Uterus (tissue), 4 donors: ENCODE data around the gene TNFAIP8L1. TPM values are rescaled to one million over a fixed set of nuclear protein-coding genes. Genes with fewer than 3 reads are reported as not detected.

Experiments
- DNase-seq, 2 donors: peaks; one replicate each; pipeline ENCODE4 v3.0.0-alpha.2; 2019 to 2020
- H3K27ac ChIP-seq, 2 donors: fragments of 200-600 bp; sonication (generic); 1 replicate in 1 of 2; 2 replicates in 1 of 2; pipeline ENCODE4 v1.5.1; 2016 to 2018
- H3K27me3 ChIP-seq, 2 donors: fragments of 200-600 bp; sonication (generic); one replicate each; pipeline ENCODE4 v1.5.1; 2018 to 2019; ENCODE audit warnings: control low read depth in 1 of 2
- H3K36me3 ChIP-seq, 2 donors: fragments of 200-600 bp; sonication (generic); one replicate each; pipeline ENCODE4 v1.5.1; 2019; ENCODE audit warnings: control low read depth in 1 of 2
- H3K4me1 ChIP-seq, 2 donors: fragments of 200-600 bp; sonication (generic); one replicate each; pipeline ENCODE4 v1.5.1; 2018 to 2019; ENCODE audit warnings: control low read depth in 1 of 2
- H3K4me3 ChIP-seq, 2 donors: fragments of 200-600 bp; sonication (generic); 1 replicate in 1 of 2; 2 replicates in 1 of 2; pipeline ENCODE4 v1.5.1; 2018 to 2019; ENCODE audit warnings: mild to moderate bottlenecking in 1 of 2
- H3K9me3 ChIP-seq, 2 donors: fragments of 200-600 bp; sonication (generic); one replicate each; pipeline ENCODE4 v1.5.1; 2019; ENCODE audit warnings: control low read depth in 1 of 2
- CTCF ChIP-seq, 4 experiments: fragments of 200-600 bp in 2 of 4; fragments of 450-650 bp in 2 of 4; sonication (generic) in 2 of 4; IDR thresholded peaks; one replicate each; pipeline ENCODE4 v1.5.1; 2016 to 2019; ENCODE audit warnings: antibody characterized with exemption in 4 of 4, mild to moderate bottlenecking in 2 of 4, moderate library complexity in 1 of 4
- POLR2A ChIP-seq, 2 donors: fragments of 450-650 bp; IDR thresholded peaks; one replicate each; pipeline ENCODE4 v1.6.1; 2016; ENCODE audit warnings: antibody characterized with exemption in 2 of 2, mild to moderate bottlenecking in 1 of 2, moderate library complexity in 1 of 2
- intact Hi-C: fragments of 100-400 bp; cut with DNase I; formaldehyde crosslinking; loops from one replicate; pipeline ENCODE4 v1.15.1; 2023; ENCODE audit warnings: low total_unique reads
- total RNA-seq, 4 donors: library from RNA; depleted of rRNA in 3 of 4; stranded (reverse); fragments of >200 nt in 3 of 4; gene quantifications; one replicate each; pipeline versions ENCODE4 v1.1.0 to v1.2.4, GENCODE V29; 2014 to 2023
- donor health status: DM: yes; HTN: yes; CAD: no.

Gene TNFAIP8L1
- total RNA-seq, 4 donors from 2014 or later = 0.77 to 20.6 (median 9.1) TPM

- no peak for TF ChIP-seq POLR2A (IDR thresholded peaks at IDR 0.05)
- TF ChIP-seq CTCF (IDR thresholded peaks at IDR 0.05) = no peak
- H3K27ac ChIP-seq = no peak overlapping the region
- no peaks in the 10 kb centered on the region for H3K36me3 ChIP-seq
- peaks cover 0 to 4% of the 10 kb centered on the region in 2 donors for H3K4me1 ChIP-seq
- no peak for DNase-seq
- H3K27me3 ChIP-seq = peaks cover 6 to 12% of the 10 kb centered on the region in 2 donors
- intact Hi-C loops = no loop called here
- no peaks in the 10 kb centered on the region for H3K9me3 ChIP-seq
- H3K4me3 ChIP-seq = no peak overlapping the region
Measured at GRCh38 chr19:4602915-4603314, 36.4 kb upstream of the TNFAIP8L1 start.

- Histone ChIP-seq H3K9me3 (no peaks in the 10 kb centered on the region), H3K27me3 (no peaks in the 10 kb centered on the region), H3K36me3 (no peaks in the 10 kb centered on the region), H3K4me3 (no peak overlapping the region), H3K4me1 (peaks cover 0 to 4% of the 10 kb centered on the region in 2 donors), H3K27ac (no peak overlapping the region)
- DNase-seq = no peak
- TF ChIP-seq CTCF (IDR thresholded peaks at IDR 0.05) (no peak), POLR2A (IDR thresholded peaks at IDR 0.05) (no peak)
- intact Hi-C loops = no loop called here
Measured at GRCh38 chr19:4604912-4605311, 34.4 kb upstream of the TNFAIP8L1 start.

GRCh38 chr19:4606181-4606580 is 33.1 kb upstream of the TNFAIP8L1 start:
- H3K27ac ChIP-seq = no peak overlapping the region
- H3K36me3 ChIP-seq = no peaks in the 10 kb centered on the region
- DNase-seq = no peak
- H3K4me1 ChIP-seq = peaks cover 0 to 4% of the 10 kb centered on the region in 2 donors
- no peaks in the 10 kb centered on the region for H3K9me3 ChIP-seq
- intact Hi-C loops = no loop called here
- no peaks in the 10 kb centered on the region for H3K27me3 ChIP-seq
- H3K4me3 ChIP-seq = no peak overlapping the region
- TF ChIP-seq CTCF (IDR thresholded peaks at IDR 0.05) (no peak), POLR2A (IDR thresholded peaks at IDR 0.05) (no peak)

GRCh38 chr19:4606921-4607678 is 32.2 kb upstream of the TNFAIP8L1 start:
- Histone ChIP-seq H3K27me3 (no peaks in the 10 kb centered on the region), H3K36me3 (no peaks in the 10 kb centered on the region), H3K4me1 (peaks cover 0 to 4% of the 10 kb centered on the region in 2 donors), H3K4me3 (no peak overlapping the region), H3K27ac (no peak overlapping the region), H3K9me3 (no peaks in the 10 kb centered on the region)
- TF ChIP-seq POLR2A (IDR thresholded peaks at IDR 0.05) (no peak), CTCF (IDR thresholded peaks at IDR 0.05) (no peak)
- peak in 1 of 2 donors; percentile 20 for DNase-seq
- intact Hi-C loops = no loop called here

- Histone ChIP-seq H3K27ac (no peak overlapping the region), H3K4me3 (no peak overlapping the region), H3K9me3 (no peaks in the 10 kb centered on the region), H3K4me1 (peaks cover 0 to 4% of the 10 kb centered on the region in 2 donors), H3K27me3 (no peaks in the 10 kb centered on the region), H3K36me3 (no peaks in the 10 kb centered on the region)
- intact Hi-C loops = no loop called here
- no peak for DNase-seq
- TF ChIP-seq POLR2A (IDR thresholded peaks at IDR 0.05) = no peak
- TF ChIP-seq CTCF (IDR thresholded peaks at IDR 0.05) = no peak
Measured at GRCh38 chr19:4609878-4610511, 29.3 kb upstream of the TNFAIP8L1 start.
